Measurements from ENCODE around the gene LSG1.

DNA sequence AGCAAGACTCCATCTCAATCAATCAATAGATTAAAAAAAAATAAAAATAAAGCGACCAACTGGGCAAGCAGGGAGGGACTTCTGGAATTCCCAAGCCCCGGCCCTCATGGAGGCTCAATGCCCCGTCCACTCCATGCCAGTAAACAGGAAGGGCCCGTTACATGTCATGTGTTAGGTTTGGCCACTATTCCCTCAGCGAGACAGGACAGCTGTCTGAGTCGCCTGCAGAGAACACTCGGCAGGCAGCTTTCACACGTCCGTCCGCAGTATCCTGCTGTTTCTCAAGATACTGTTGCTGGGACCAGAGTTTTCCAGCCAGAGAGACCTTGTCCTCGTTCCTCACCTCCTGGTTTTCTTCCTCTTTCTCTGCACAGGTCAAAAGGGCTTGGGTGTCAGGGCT, 56.8 kb downstream of the LSG1 start:
- no peak for TF ChIP-seq EZH2 (IDR thresholded peaks at IDR 0.05)
- TF ChIP-seq POLR2AphosphoS5 (IDR thresholded peaks at IDR 0.05; ENCODE audit: borderline replicate concordance, low read depth, low read length) = no peak
- no peak for TF ChIP-seq FOXP2 (optimal IDR thresholded peaks at IDR 0.05; ENCODE audit: control extremely low read depth, extremely low read length, insufficient read depth)
